ENCODE results near the gene B4GALNT4. TPM values are rescaled to one million over a fixed set of nuclear protein-coding genes. Genes with fewer than 3 reads are reported as not detected.

The B4GALNT4 gene
- total RNA-seq, 4 donors from 2014 or later, result not detected

- no peaks in the 10 kb centered on the region for H3K4me1 ChIP-seq
- intact Hi-C loops (cut with DNase I; ENCODE audit: low total_unique reads), result no loop called here
- TF ChIP-seq POLR2A (IDR thresholded peaks at IDR 0.05) (no peak), CTCF (IDR thresholded peaks at IDR 0.05 in 4 of 5, conservative IDR thresholded peaks at IDR 0.05 in 1 of 5) (no peak)
- no peaks in the 10 kb centered on the region for H3K9me3 ChIP-seq
- H3K27me3 ChIP-seq, result peaks cover 0 to 20% (median 3%) of the 10 kb centered on the region in 3 donors
- H3K36me3 ChIP-seq, result no peaks in the 10 kb centered on the region
- no peak overlapping the region for H3K4me3 ChIP-seq
- ATAC-seq (no peak), DNase-seq (no peak)
- no peak overlapping the region for H3K27ac ChIP-seq
- in situ Hi-C loops (cut with MboI; ENCODE audit: low sequenced_read_pairs in 4 of 4), result no loop called here
These were observed 11.2 kb downstream of the B4GALNT4 start for GRCh38 chr11:380491-380890.

GRCh38 chr11:380996-381395, 11.7 kb downstream of the B4GALNT4 start:
- ATAC-seq (no peak), DNase-seq (no peak)
- Histone ChIP-seq H3K4me1 (no peaks in the 10 kb centered on the region), H3K4me3 (no peak overlapping the region), H3K27ac (no peak overlapping the region), H3K36me3 (no peaks in the 10 kb centered on the region), H3K27me3 (peaks cover 0 to 20% (median 3%) of the 10 kb centered on the region in 3 donors), H3K9me3 (no peaks in the 10 kb centered on the region)
- in situ Hi-C loops (cut with MboI; ENCODE audit: low sequenced_read_pairs in 4 of 4) (no loop called here), intact Hi-C loops (cut with DNase I; ENCODE audit: low total_unique reads) (no loop called here)
- no peak for TF ChIP-seq CTCF (IDR thresholded peaks at IDR 0.05 in 4 of 5, conservative IDR thresholded peaks at IDR 0.05 in 1 of 5)
- TF ChIP-seq POLR2A (IDR thresholded peaks at IDR 0.05), result no peak

- in situ Hi-C loops (cut with MboI; ENCODE audit: low sequenced_read_pairs in 4 of 4) (no loop called here), intact Hi-C loops (cut with DNase I; ENCODE audit: low total_unique reads) (no loop called here)
- DNase-seq, result no peak
- Histone ChIP-seq H3K27me3 (peaks cover 0 to 20% (median 3%) of the 10 kb centered on the region in 3 donors), H3K4me3 (no peak overlapping the region), H3K27ac (no peak overlapping the region), H3K9me3 (no peaks in the 10 kb centered on the region), H3K36me3 (no peaks in the 10 kb centered on the region), H3K4me1 (no peaks in the 10 kb centered on the region)
- no peak for ATAC-seq
- TF ChIP-seq CTCF (IDR thresholded peaks at IDR 0.05 in 4 of 5, conservative IDR thresholded peaks at IDR 0.05 in 1 of 5) (no peak), POLR2A (IDR thresholded peaks at IDR 0.05) (no peak)
These were observed 12.3 kb downstream of the B4GALNT4 start for GRCh38 chr11:381501-382072.

GRCh38 chr11:382081-382629, 12.9 kb downstream of the B4GALNT4 start:
- no peak for TF ChIP-seq POLR2A (IDR thresholded peaks at IDR 0.05)
- no peak for TF ChIP-seq CTCF (IDR thresholded peaks at IDR 0.05 in 4 of 5, conservative IDR thresholded peaks at IDR 0.05 in 1 of 5)
- Histone ChIP-seq H3K36me3 (no peaks in the 10 kb centered on the region), H3K27ac (no peak overlapping the region), H3K4me3 (no peak overlapping the region), H3K9me3 (no peaks in the 10 kb centered on the region), H3K27me3 (peaks cover 0 to 20% (median 3%) of the 10 kb centered on the region in 3 donors), H3K4me1 (no peaks in the 10 kb centered on the region)
- in situ Hi-C loops (cut with MboI; ENCODE audit: low sequenced_read_pairs in 4 of 4) (no loop called here), intact Hi-C loops (cut with DNase I; ENCODE audit: low total_unique reads) (no loop called here)
- ATAC-seq (no peak), DNase-seq (no peak)

Measured in gastrocnemius medialis (tissue), 4 donors.